Measurements from ENCODE around the gene CFAP299.

The CFAP299 gene

GRCh38 chr4:80385397-80386280, 50.1 kb downstream of the CFAP299 start:
- TF ChIP-seq, protein P1, sequence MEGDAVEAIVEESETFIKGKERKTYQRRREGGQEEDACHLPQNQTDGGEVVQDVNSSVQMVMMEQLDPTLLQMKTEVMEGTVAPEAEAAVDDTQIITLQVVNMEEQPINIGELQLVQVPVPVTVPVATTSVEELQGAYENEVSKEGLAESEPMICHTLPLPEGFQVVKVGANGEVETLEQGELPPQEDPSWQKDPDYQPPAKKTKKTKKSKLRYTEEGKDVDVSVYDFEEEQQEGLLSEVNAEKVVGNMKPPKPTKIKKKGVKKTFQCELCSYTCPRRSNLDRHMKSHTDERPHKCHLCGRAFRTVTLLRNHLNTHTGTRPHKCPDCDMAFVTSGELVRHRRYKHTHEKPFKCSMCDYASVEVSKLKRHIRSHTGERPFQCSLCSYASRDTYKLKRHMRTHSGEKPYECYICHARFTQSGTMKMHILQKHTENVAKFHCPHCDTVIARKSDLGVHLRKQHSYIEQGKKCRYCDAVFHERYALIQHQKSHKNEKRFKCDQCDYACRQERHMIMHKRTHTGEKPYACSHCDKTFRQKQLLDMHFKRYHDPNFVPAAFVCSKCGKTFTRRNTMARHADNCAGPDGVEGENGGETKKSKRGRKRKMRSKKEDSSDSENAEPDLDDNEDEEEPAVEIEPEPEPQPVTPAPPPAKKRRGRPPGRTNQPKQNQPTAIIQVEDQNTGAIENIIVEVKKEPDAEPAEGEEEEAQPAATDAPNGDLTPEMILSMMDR (IDR thresholded peaks at IDR 0.05), result no peak

DNA sequence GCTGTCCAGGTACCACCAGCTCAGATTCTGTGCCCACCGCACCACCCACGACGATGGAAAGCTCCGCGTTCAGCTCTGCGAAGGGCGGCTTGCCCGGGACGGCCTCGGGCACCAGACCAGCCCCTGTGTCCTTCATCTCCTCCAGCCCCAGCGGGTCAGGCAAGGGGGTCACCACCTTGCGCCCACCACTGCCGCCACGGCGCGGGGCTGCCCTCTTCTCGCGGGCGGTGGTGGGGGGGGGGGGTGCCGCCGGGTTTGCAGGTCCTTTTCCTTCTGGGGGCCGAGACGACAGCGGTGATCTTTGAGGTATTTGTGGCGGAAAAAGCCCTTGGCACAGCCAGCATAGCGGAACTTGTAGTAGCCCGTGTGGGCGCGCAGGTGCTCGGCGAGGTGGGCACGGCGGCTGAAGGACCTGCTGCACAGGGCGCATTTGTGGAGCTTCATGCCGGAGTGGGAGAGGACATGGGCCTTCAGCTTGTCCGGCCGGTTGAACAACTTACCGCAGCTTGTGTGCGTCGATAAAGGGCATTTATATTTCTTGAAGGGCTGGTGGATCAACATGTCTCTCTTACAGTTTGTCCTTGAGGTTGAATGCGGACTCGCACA, 50.9 kb downstream of the CFAP299 start:
- TF ChIP-seq, protein P1 (IDR thresholded peaks at IDR 0.05), result no peak

DNA sequence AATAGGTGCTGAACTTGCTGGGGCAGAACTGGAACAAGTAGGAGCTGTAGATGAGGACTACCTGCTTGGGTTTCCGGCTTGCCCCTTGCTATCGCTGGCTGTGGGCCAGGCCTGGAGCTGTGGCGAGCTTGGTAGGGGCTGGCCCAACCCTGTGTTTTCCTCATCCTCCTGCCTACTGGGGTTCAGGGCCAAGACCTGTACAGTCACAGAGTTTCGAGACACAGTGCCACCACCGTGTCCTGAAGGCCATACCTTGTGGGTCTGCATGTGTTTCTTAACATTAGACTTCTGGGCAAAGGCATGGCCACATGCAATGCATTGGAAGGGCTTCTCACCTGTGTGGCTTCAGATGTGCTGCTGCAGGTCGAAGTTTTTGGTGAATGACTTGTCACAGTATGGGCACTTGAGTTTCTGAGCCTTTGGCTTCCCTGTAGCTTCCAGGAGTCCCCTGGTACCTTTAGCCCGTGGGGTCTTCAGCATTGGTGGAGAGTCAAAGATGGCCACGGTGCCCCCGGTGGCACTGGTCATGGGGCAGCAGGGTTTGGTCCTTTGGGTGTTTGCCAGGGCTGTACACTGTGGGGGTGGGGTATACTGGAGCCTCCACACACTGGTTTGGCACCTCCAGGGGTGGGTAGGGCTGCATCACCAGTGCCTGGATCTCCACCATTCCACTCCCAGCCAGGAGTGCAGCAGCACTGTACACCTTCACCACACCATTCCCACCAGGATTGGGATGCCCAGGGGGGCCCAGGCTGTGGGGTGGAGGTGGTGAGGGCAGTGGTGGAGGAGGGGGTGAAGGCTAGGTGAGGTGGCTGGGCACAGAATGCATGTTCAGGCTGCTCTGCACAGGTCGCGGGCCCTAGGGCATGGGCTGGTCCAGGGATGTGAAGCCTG, 52.1 kb downstream of the CFAP299 start:
- TF ChIP-seq, protein P1 (IDR thresholded peaks at IDR 0.05), result no peak

GRCh38 chr4:80388284-80388607, 52.7 kb downstream of the CFAP299 start:
- TF ChIP-seq, protein P1 (IDR thresholded peaks at IDR 0.05), result no peak

DNA sequence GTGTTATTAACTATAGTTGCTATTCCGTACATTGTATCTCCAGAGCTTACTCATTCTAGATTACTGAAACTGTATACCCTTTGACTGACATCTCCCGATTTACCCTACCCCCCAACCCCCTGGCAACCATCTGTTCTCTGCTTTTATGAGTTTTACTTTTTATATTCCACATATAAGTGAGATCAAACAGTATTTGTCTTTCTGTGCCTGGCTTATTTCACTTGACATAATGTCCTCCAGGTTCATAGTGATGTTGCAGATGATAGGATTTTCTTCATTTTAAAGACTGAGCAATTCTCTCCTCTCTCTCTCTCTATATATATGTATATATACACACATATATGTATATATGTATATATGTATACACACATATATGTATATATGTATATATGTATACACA, 54.6 kb downstream of the CFAP299 start:
- TF ChIP-seq, protein P1 (IDR thresholded peaks at IDR 0.05), result no peak

GRCh38 chr4:80393246-80393969, 57.9 kb downstream of the CFAP299 start:
- TF ChIP-seq, protein P1 (IDR thresholded peaks at IDR 0.05), result no peak

DNA sequence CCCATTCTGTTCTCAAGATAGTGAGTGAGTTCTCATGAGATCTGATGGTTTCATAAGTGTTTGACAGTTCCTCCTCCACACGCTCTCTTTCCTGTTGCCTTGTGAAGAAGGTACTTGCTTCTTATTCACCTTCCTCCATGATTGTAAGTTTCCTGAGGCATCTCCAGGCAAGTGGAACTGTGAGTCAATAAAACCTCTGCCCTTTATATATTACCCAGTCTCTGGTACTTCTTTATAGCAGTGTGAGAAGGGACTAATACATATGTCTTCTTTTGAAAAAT, 58.4 kb downstream of the CFAP299 start:
- TF ChIP-seq, protein P1 (IDR thresholded peaks at IDR 0.05), result no peak
